ENCODE results near the gene MTG1.

Gene MTG1

GRCh38 chr10:133459454-133460207 is 65.7 kb downstream of the MTG1 start:
- DNase-seq (ENCODE audit: low spot score) = no peak
- TF ChIP-seq CTCF (IDR thresholded peaks at IDR 0.05; ENCODE audit: borderline replicate concordance, control extremely low read depth, extremely low read depth, insufficient read depth, missing control alignments) = no peak
- in situ Hi-C loops (cut with MboI; ENCODE audit: low sequenced_read_pairs, unreplicated experiment) = no loop called here

- TF ChIP-seq CTCF (IDR thresholded peaks at IDR 0.05; ENCODE audit: borderline replicate concordance, control extremely low read depth, extremely low read depth, insufficient read depth, missing control alignments) = no peak
- DNase-seq (ENCODE audit: low spot score) = peak; percentile 24
- in situ Hi-C loops (cut with MboI; ENCODE audit: low sequenced_read_pairs, unreplicated experiment) = no loop called here
Observed at GRCh38 chr10:133460208-133460769, 66.3 kb downstream of the MTG1 start.

- no peak for DNase-seq (ENCODE audit: low spot score)
- in situ Hi-C loops (cut with MboI; ENCODE audit: low sequenced_read_pairs, unreplicated experiment) = no loop called here
- TF ChIP-seq CTCF (IDR thresholded peaks at IDR 0.05; ENCODE audit: borderline replicate concordance, control extremely low read depth, extremely low read depth, insufficient read depth, missing control alignments) = no peak
Observed at GRCh38 chr10:133461027-133461426, 67.1 kb downstream of the MTG1 start.

- in situ Hi-C loops (cut with MboI; ENCODE audit: low sequenced_read_pairs, unreplicated experiment) = no loop called here
- no peak for TF ChIP-seq CTCF (IDR thresholded peaks at IDR 0.05; ENCODE audit: borderline replicate concordance, control extremely low read depth, extremely low read depth, insufficient read depth, missing control alignments)
- peak; percentile 12 for DNase-seq (ENCODE audit: low spot score)
Observed at GRCh38 chr10:133461841-133462240, 67.9 kb downstream of the MTG1 start.

GRCh38 chr10:133462512-133463305 is 68.8 kb downstream of the MTG1 start:
- TF ChIP-seq CTCF (IDR thresholded peaks at IDR 0.05; ENCODE audit: borderline replicate concordance, control extremely low read depth, extremely low read depth, insufficient read depth, missing control alignments) = no peak
- DNase-seq (ENCODE audit: low spot score) = no peak
- in situ Hi-C loops (cut with MboI; ENCODE audit: low sequenced_read_pairs, unreplicated experiment) = no loop called here

- in situ Hi-C loops (cut with MboI; ENCODE audit: low sequenced_read_pairs, unreplicated experiment) = no loop called here
- no peak for TF ChIP-seq CTCF (IDR thresholded peaks at IDR 0.05; ENCODE audit: borderline replicate concordance, control extremely low read depth, extremely low read depth, insufficient read depth, missing control alignments)
- no peak for DNase-seq (ENCODE audit: low spot score)
Observed at GRCh38 chr10:133464582-133465031, 70.7 kb downstream of the MTG1 start.
